Measurements from ENCODE around the gene CFAP126. TPM values are rescaled to one million over a fixed set of nuclear protein-coding genes. Genes with fewer than 3 reads are reported as not detected.

The CFAP126 gene
- total RNA-seq, 1 experiment from 2014 or later, result not detected

- Histone ChIP-seq H3K14ac (ENCODE audit: insufficient read depth, low read length) (no peak overlapping the region), H4K20me1 (ENCODE audit: control insufficient read depth, insufficient read depth, insufficient read length) (no peaks in the 10 kb centered on the region), H3K56ac (ENCODE audit: insufficient read length, low read depth, low read length) (no peak overlapping the region), H3T11ph (ENCODE audit: low read length) (no peak overlapping the region), H4K5ac (ENCODE audit: insufficient read length, low read depth, low read length) (no peak overlapping the region), H2BK20ac (ENCODE audit: low read depth, low read length, poor library complexity, severe bottlenecking) (no peak overlapping the region), H3K9ac (ENCODE audit: extremely low read depth, insufficient read length, low read length) (no peak overlapping the region), H2BK120ac (ENCODE audit: low read depth, low read length, poor library complexity, severe bottlenecking) (no peak overlapping the region), H2BK5ac (ENCODE audit: insufficient read length, low read length) (no peak overlapping the region), H3K27ac (ENCODE audit: insufficient read length, low read depth, low read length) (no peak overlapping the region), H3K18ac (ENCODE audit: insufficient read length, low read depth, low read length) (no peak overlapping the region), H3K79me1 (ENCODE audit: insufficient read depth, low read depth, low read length, poor library complexity, severe bottlenecking) (no peaks in the 10 kb centered on the region), H2AFZ (ENCODE audit: low read length) (no peak overlapping the region), H3K4me1 (ENCODE audit: insufficient read depth, low read length) (no peaks in the 10 kb centered on the region), H3K4me2 (ENCODE audit: insufficient read depth, insufficient read length, low read length) (no peak overlapping the region), H2BK12ac (ENCODE audit: insufficient read length, low read depth, low read length) (no peak overlapping the region), H3K9me3 (ENCODE audit: control insufficient read depth, low read depth, low read length) (no peaks in the 10 kb centered on the region), H3K23me2 (ENCODE audit: insufficient read length, low read depth, low read length, poor library complexity, severe bottlenecking) (no peaks in the 10 kb centered on the region), H3K27me3 (ENCODE audit: insufficient read depth, low read length) (no peaks in the 10 kb centered on the region), H3K79me2 (ENCODE audit: insufficient read depth, low read length) (no peaks in the 10 kb centered on the region; the same call in 1 of the 2 replicates), H4K8ac (replicated peaks; ENCODE audit: insufficient read length, low read depth, low read length) (no peak overlapping the region), H2AK5ac (ENCODE audit: insufficient read length, low read length) (no peak overlapping the region), H4K91ac (ENCODE audit: insufficient read length, low read depth, low read length) (no peak overlapping the region), H3K23ac (ENCODE audit: insufficient read length, low read depth, low read length) (no peak overlapping the region), H3K4ac (ENCODE audit: low read depth, low read length) (no peak overlapping the region), H2BK15ac (ENCODE audit: low read depth, low read length) (no peak overlapping the region)
- peak; percentile 66 for DNase-seq
- Mint-ChIP-seq H3K4me1 (peaks cover 3 to 7% of the 10 kb centered on the region in 2 experiments; a peak in 3 of 4 replicates), H3K9me3 (no peaks in the 10 kb centered on the region), H3K27me3 (ENCODE audit: low read depth) (no peaks in the 10 kb centered on the region), H3K27ac (no peak overlapping the region; a peak in 1 of 7 replicates), H3K4me3 (no peak overlapping the region), H3K36me3 (ENCODE audit: insufficient read depth in 1 of 3, low read depth in 3 of 3) (no peaks in the 10 kb centered on the region)
- no CpG with 5 or more reads among the region's 18 CpGs for WGBS (ENCODE audit: extremely low coverage, insufficient read length, low lambda C conversion rate)
- no peak for TF ChIP-seq CTCF (conservative IDR thresholded peaks at IDR 0.05)
These were observed 11.4 kb upstream of the CFAP126 start for GRCh38 chr1:161379071-161379470.

All from H9 (cell line).